ENCODE results near the gene CAPRIN1.

GRCh38 chr11:34049028-34049427 is 2.5 kb upstream of the CAPRIN1 start:
- TF ChIP-seq MAX (IDR thresholded peaks at IDR 0.05; ENCODE audit: insufficient read depth, insufficient read length) (no peak), CTCF (IDR thresholded peaks at IDR 0.05; ENCODE audit: extremely low read depth in 1 of 2, insufficient read depth in 1 of 2, low read depth in 1 of 2, low read length in 2 of 2) (no peak), MYC (IDR thresholded peaks at IDR 0.05; ENCODE audit: low read depth, low read length) (no peak), EZH2 (IDR thresholded peaks at IDR 0.05; ENCODE audit: borderline replicate concordance, low read depth, low read length, severe bottlenecking) (no peak), POLR2A (IDR thresholded peaks at IDR 0.05; ENCODE audit: low read depth, low read length) (no peak), FOS (IDR thresholded peaks at IDR 0.05; ENCODE audit: borderline replicate concordance, insufficient read depth, low read length) (no peak), POLR2AphosphoS5 (IDR thresholded peaks at IDR 0.05; ENCODE audit: insufficient read depth, low read depth, low read length) (no peak)
